CD4-positive, alpha-beta T cell treated with Interleukin-4 for 1 hour (primary cell): Measurements from ENCODE around the gene CERK.
"Not testable (repeated sequence)": the region's sequence is repeated elsewhere in the genome, so short reads cannot be mapped to it uniquely, and the experiment has no call there.

Source experiments
- DNase-seq, 2 donors: peaks; one replicate each; pipeline ENCODE4 v3.0.0-alpha.2; 2020 to 2022

The CERK gene

DNA sequence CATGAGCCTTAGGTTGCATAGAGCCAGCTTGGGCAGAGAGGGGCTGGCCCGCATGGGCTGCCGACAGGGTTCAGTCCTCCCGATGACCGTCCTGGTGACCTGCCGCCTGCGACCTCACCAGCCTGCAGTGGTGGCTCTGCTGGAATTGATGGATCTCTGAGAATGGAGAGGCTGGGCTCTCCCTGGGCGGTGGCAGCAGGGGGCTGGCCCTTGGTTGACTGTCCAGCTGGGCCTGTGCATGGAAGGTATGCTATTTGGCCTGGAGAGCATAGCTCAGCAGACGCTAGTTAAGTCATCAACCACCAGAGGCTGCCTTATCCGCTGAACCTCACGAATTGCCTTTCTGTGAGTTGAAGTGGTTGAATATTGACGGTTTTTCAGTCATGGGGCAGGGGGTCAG is 98.2 kb downstream of the CERK start:
- DNase-seq: no peak

DNA sequence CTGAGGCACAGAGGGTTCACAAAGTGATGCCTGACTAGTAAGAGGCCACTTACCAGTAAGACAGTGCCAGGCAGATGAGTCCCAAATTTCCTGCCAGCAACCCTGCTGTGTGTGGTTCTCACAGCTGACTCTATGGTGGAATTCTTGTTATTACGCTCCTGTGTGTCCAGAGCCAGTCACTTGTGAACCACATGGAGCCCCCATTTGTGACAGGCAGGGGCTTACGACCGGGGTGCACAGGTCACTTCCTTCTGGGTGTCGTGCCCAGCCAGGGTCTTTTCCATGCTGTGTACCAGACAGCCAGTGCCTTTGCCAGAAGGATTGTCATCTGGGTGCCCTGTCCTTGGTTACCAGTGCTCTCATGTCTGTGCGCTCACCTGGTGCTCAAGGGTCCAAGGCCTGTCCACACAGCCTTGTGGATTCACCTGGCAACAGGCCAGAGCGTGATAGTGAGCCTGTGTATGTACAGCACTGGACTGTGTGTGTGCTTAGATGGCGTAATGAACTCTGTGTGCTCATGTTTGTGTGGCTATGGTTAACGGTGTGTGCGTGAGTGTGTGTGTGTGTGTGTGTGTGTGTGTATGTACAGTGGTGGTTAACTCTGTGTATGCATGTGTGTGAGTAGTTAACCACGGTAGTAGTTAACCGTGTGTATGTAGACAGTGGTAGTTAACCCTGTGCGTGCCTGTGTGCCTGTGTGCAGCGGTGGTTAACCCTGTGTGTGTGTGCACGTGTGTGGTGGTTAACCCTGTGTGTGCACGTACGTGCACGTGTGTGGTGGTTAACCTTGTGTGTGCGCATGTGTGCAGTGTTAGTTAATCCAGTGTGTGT is 99.2 kb downstream of the CERK start:
- DNase-seq: peak in 1 of 2 donors; percentile 15

DNA sequence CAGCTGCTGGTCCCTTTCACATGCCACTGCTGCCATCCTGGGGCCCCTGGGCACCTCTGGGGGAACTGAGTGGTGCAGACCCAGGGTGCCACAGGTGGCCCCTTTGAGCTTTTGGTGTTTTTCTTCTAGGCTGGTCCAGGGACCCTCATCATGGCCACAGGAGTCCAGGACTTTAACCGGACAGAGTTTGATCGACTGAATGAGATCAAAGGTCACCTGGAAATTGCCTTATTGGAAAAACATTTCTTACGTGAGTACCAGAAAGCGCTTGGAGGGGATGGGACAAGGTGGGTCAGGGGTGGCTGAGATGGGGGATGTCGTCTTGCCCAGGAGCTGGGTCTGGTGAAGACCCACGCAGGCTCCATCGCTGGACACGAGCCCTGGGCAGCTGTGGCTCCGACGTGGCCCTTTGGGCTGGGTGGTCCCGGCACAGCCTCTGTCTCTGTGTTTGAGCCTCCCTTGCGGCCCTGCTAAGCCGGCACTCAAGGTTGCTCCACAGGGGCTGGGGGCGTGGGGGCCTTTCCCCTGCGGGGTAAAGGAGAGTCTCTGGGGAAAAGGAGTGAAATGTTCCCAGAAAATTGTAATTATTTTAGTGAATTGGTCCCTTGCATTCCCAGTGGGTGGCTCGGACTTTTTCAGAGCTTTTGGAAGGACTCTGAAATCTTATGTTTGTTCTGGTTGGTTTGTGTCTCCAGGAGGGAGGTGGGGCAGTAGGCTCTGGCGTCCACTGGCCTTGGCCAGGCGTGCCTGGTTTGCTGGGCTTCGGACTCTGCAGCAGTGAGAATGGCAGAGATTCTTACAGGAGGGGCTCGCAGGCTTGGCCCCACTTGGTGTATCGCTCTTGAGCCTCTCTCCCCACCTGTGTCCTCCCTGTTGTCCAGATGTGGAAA is 100.1 kb downstream of the CERK start:
- DNase-seq: no peak

- DNase-seq: no peak
Measured at GRCh38 chr22:46636221-46637002, 101.6 kb downstream of the CERK start.

DNA sequence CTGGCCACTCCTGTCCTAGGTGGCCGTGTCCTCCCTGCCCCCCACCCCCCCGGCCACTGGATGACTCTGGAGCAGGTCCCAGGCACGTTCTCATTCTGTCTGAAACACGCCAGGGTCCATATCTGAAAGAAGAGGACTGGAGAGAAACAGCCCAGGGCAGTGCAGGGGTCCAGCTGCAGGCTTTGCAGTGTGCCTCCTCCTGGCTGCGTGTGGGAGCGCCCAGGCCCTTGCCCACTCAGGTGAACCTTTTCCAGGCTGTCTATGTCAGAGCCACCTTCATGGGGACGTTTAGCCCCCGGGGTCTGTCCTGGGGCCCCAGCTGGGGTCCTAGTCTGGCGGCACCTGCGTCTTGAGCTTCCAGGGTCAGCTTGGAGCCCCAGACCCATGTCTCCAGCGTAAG is 102.3 kb downstream of the CERK start:
- DNase-seq: no peak

GRCh38 chr22:46634973-46635685 is 102.9 kb downstream of the CERK start:
- DNase-seq: not testable (repeated sequence)
